Ovary (tissue), 9 donors: ENCODE results near the gene GLI3. TPM values are rescaled to one million over a fixed set of nuclear protein-coding genes. Genes with fewer than 3 reads are reported as not detected.

Source experiments
- DNase-seq, 5 donors: peaks; one replicate each; pipeline ENCODE4 v3.0.0-alpha.2; 2019 to 2020
- H3K27ac ChIP-seq, 2 donors: fragments of 200-600 bp; one replicate each; pipeline versions ENCODE4 v1.5.1 to v1.8.0; 2019 to 2022
- H3K27me3 ChIP-seq: fragments of 200-600 bp; one replicate; pipeline ENCODE4 v1.8.0; 2022
- H3K36me3 ChIP-seq: fragments of 200-600 bp; sonication (generic); one replicate; pipeline ENCODE4 v1.5.1; 2019
- H3K4me1 ChIP-seq: one replicate; pipeline ENCODE4 v1.8.1; 2013; ENCODE audit warnings: mild to moderate bottlenecking, moderate library complexity; ENCODE audit not compliant: insufficient read depth
- H3K4me3 ChIP-seq: fragments of 200-600 bp; sonication (generic); one replicate; pipeline ENCODE4 v1.5.1; 2017
- H3K9me3 ChIP-seq, 2 donors: fragments of 200-600 bp in 1 of 2; sonication (generic) in 1 of 2; one replicate each; pipeline versions ENCODE4 v1.5.1 to v1.8.1; 2013 to 2019; ENCODE audit warnings: mild to moderate bottlenecking in 1 of 2, moderate library complexity in 1 of 2
- EP300 ChIP-seq: sonication (generic); formaldehyde crosslinking; IDR thresholded peaks from one replicate; pipeline ENCODE4 v1.6.1; 2017; ENCODE audit warnings: antibody characterized with exemption
- POLR2A ChIP-seq: fragments of 450-650 bp; IDR thresholded peaks from one replicate; pipeline ENCODE4 v1.6.1; 2017; ENCODE audit warnings: antibody characterized with exemption, mild to moderate bottlenecking, moderate library complexity
- WGBS, 3 donors: extraction: QIAGEN DNeasy Blood & Tissue Kit in 1 of 3; methylation state at CpG; one replicate each; pipeline versions ENCODE4 v1.1.5 to v1.1.7; 2013 to 2017; 5-methylcytosine and 5-hydroxymethylcytosine counted together
- intact Hi-C, 4 donors: fragments of 100-400 bp; cut with DNase I; formaldehyde crosslinking; loops; one replicate each; pipeline versions ENCODE4 v1.11.0 to v1.15.1; 2022 to 2023
- polyA plus RNA-seq, 2 donors: library from polyadenylated mRNA; stranded (reverse); fragments of 200-250 nt in 1 of 2; fragments of 350-450 nt in 1 of 2; fragmentation: Illumina TruSeq in 1 of 2; extraction: RNeasy Lipid Tissue Mini Kit (QIAGEN cat#74804) in 1 of 2; gene quantifications; one replicate each; pipeline ENCODE4 v1.2.3, GENCODE V29; 2013 to 2014
- total RNA-seq, 7 donors: library from RNA; depleted of rRNA in 2 of 7; stranded (reverse); fragments of >200 nt in 2 of 7; fragmentation: NEBNext Ultra II Directional in 3 of 7; extraction: Animal tissue kit (Norgen Biotek cat#: 25700) in 3 of 7; gene quantifications; one replicate each; pipeline versions ENCODE4 v1.1.0 to v1.2.4, GENCODE V29; 2016 to 2023
- TF ChIP-seq, protein P1 (sequence below), 3 donors: fragments of 450-650 bp in 2 of 3; fragments of 200-600 bp in 1 of 3; IDR thresholded peaks; one replicate each; pipeline versions ENCODE4 v1.5.1 to v1.8.0; 2016 to 2022; ENCODE audit warnings: antibody characterized with exemption in 3 of 3, mild to moderate bottlenecking in 1 of 3
- donor health status: DM: no; HTN: no; CAD: no; lungs with moderate emphysema.
- donor health status: DM: no; HTN: no; CAD: no.
- donor health status: Bipolar disorder and iron deficiency.
- donor health status: DM: yes; HTN: yes; CAD: no.
- donor health status: DM: no; HTN: no; CAD: no.
- donor health status: DM: yes; HTN: yes; CAD: no.

Gene GLI3
- total and polyA plus RNA-seq, 9 donors: 9.5 to 67.1 (median 50.5) TPM

DNA sequence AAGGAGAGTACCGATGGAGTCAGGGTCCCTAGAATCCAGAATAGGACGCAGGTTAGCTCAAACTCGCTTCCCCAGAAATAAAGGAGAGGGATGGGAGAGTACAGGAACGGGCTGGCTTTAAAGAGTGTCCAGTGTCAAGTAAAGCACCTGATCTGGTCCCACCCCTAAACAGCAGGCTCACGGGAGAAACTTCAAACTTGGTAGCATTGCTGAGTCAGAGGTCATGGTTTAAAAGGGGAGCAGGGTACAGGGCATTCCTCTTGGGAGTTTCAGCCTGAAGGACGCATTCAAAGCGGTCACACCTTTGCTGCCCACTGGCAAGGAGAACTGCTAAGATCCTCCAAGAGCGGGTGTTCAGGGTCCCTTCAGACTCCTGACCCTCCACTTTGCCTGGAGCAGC lies 140.7 kb downstream of the GLI3 start:
- Histone ChIP-seq H3K4me3 (no peak overlapping the region), H3K27me3 (no peaks in the 10 kb centered on the region), H3K9me3 (no peaks in the 10 kb centered on the region), H3K27ac (no peak overlapping the region), H3K4me1 (peaks cover 18% of the 10 kb centered on the region), H3K36me3 (no peaks in the 10 kb centered on the region)
- TF ChIP-seq EP300 (no peak), POLR2A (no peak)
- TF ChIP-seq, protein P1, sequence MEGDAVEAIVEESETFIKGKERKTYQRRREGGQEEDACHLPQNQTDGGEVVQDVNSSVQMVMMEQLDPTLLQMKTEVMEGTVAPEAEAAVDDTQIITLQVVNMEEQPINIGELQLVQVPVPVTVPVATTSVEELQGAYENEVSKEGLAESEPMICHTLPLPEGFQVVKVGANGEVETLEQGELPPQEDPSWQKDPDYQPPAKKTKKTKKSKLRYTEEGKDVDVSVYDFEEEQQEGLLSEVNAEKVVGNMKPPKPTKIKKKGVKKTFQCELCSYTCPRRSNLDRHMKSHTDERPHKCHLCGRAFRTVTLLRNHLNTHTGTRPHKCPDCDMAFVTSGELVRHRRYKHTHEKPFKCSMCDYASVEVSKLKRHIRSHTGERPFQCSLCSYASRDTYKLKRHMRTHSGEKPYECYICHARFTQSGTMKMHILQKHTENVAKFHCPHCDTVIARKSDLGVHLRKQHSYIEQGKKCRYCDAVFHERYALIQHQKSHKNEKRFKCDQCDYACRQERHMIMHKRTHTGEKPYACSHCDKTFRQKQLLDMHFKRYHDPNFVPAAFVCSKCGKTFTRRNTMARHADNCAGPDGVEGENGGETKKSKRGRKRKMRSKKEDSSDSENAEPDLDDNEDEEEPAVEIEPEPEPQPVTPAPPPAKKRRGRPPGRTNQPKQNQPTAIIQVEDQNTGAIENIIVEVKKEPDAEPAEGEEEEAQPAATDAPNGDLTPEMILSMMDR (IDR thresholded peaks at IDR 0.05): no peak
- DNase-seq: no peak
- intact Hi-C loops: no loop called here
- WGBS, 3 donors: 59 to 62% (median 59%) methylated on average over 8 of the region's 8 CpGs

DNA sequence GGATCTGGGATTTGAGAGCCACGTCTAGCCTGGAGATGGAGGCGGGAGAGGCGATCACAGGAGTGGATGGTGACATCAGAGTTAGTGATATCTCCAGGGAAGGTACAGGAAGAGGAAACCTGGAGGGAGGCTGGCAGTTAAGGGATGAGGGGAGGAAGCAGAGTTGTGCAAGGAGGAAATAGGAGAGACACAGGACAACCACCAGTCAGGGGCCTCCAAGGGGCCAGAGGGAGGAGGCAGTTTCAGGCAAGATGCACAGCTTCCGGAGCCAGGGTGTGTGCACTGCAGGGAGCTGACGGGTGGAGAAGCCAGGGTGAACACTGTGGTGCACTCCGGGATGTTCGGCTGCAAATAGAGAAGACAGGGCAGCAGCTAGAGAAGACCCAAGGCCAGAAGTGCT lies 141.2 kb downstream of the GLI3 start:
- Histone ChIP-seq H3K36me3 (no peaks in the 10 kb centered on the region), H3K9me3 (no peaks in the 10 kb centered on the region), H3K27me3 (no peaks in the 10 kb centered on the region), H3K4me1 (peaks cover 20% of the 10 kb centered on the region), H3K27ac (no peak overlapping the region), H3K4me3 (no peak overlapping the region)
- intact Hi-C loops: no loop called here
- DNase-seq: no peak
- WGBS, 3 donors: 75 to 84% (median 83%) methylated on average over 7 of the region's 7 CpGs
- TF ChIP-seq POLR2A (no peak), EP300 (no peak)
- TF ChIP-seq, protein P1 (IDR thresholded peaks at IDR 0.05): no peak

DNA sequence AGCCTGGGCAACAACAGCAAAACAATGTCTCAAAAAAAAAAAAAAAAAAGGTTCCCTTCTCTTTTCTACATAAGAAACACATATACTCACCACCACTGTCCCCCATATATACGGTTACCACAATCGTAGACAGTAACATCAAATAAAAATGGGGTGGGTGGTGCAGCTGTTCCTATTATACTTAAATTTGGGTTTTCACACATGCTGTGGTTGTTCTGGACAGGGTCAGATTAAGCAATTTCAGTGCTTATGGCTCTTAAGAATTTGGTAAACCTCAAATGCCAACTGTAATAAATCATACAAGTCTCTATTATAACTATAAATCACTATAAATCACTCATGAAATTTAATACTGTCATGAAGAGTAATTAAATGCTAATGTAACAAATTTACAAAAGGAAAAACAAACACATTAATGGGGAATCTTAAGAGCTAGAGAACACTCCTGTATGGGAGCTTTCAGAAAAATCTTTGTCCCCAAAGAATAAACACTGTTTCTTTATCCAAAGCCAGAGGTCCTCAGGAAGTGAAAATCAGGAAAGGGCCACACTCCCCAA lies 143.6 kb downstream of the GLI3 start:
- no peak for TF ChIP-seq POLR2A
- TF ChIP-seq, protein P1 (IDR thresholded peaks at IDR 0.05): no peak
- no peak for TF ChIP-seq EP300
- no peak overlapping the region for H3K4me3 ChIP-seq
- DNase-seq: no peak
- H3K27me3 ChIP-seq: no peaks in the 10 kb centered on the region
- no peaks in the 10 kb centered on the region for H3K9me3 ChIP-seq
- H3K36me3 ChIP-seq: no peaks in the 10 kb centered on the region
- intact Hi-C loops: no loop called here
- peaks cover 20% of the 10 kb centered on the region for H3K4me1 ChIP-seq
- H3K27ac ChIP-seq: no peak overlapping the region
- WGBS, 3 donors: 86 to 98% (median 92%) methylated on average over 2 of the region's 2 CpGs

DNA sequence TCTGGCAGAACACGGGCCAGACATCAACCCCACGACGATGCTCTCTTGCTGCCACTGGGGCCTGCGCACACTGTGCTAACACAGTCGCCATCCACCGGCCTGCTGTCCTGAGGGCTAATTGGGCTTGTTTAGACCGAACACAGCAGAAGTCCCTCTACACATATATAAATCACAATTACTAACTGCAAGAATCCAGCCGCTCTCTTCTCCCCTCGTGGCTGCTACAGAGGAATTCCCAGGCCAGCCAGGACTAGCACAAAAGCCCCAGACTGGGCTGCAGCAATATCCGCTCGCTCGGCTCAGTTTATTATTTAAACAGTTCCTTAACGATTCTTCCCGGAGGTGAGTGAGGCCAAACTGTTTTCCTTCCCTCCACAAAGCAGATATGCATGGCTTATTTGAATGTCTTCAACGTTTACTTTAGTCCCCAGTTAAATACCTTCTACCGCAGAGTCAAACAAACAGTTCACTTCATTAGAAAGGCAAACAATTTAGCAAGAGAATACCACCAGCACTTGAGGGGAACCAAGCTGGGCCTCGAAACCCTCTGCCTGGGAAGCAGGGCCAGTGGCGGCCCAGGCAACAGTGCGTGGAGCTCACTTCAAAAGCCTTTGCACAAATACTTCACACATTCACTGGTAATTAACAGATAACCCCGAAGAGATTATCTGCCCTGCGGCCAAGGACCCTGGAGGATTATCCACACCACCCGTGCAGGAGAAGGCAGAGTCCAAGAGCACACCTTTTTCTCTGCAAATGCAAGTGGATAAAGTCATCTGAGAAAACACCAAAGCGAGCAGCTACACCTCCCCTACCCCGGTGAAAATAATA lies 145.3 kb downstream of the GLI3 start:
- H3K4me3 ChIP-seq: no peak overlapping the region

More for the DNA sequence above, 145.3 kb downstream of the GLI3 start:
- H3K27me3 ChIP-seq: no peaks in the 10 kb centered on the region
- intact Hi-C loops: no loop called here
- no peak for TF ChIP-seq EP300
- TF ChIP-seq POLR2A: no peak
- TF ChIP-seq, protein P1 (IDR thresholded peaks at IDR 0.05): no peak
- DNase-seq: no peak
- H3K27ac ChIP-seq: no peak overlapping the region
- H3K9me3 ChIP-seq: no peaks in the 10 kb centered on the region
- no peaks in the 10 kb centered on the region for H3K36me3 ChIP-seq
- peaks cover 14% of the 10 kb centered on the region for H3K4me1 ChIP-seq
- WGBS, 3 donors: 34 to 54% (median 42%) methylated on average over 24 of the region's 24 CpGs
